Stimulated activated naive CD8-positive, alpha-beta T cell treated with anti-CD3 and anti-CD28 coated beads, Interleukin-15, amount 100 ng/mL, for 72 hours (primary cell): ENCODE results near the gene ADAMTS13.

Experiments used
- ATAC-seq: fragments of 150-1000 bp; cut with Tn5 transposase; 2 replicates; pipeline ENCODE4 v1.10.0; 2021; ENCODE audit warnings: mild to moderate bottlenecking, moderate library complexity
- DNase-seq, 2 donors: peaks; one replicate each; pipeline ENCODE4 v3.0.0; 2021 to 2022
- H3K27ac Mint-ChIP-seq, 2 donors: one replicate each; pipeline ENCODE4 v1.8.0; 2022; ENCODE audit warnings: mild to moderate bottlenecking in 2 of 2, mixed read lengths in 2 of 2, moderate library complexity in 2 of 2
- H3K27me3 Mint-ChIP-seq: one replicate; pipeline ENCODE4 v1.8.0; 2022; ENCODE audit warnings: mixed read lengths
- H3K4me1 Mint-ChIP-seq: one replicate; pipeline ENCODE4 v1.8.0; 2022; ENCODE audit warnings: mild to moderate bottlenecking, mixed read lengths
- H3K4me3 Mint-ChIP-seq, 2 donors: one replicate each; pipeline ENCODE4 v1.8.0; 2022; ENCODE audit warnings: mild to moderate bottlenecking in 2 of 2, mixed read lengths in 2 of 2, moderate library complexity in 1 of 2
- H3K9me3 Mint-ChIP-seq, 2 donors: one replicate each; pipeline ENCODE4 v1.8.0; 2022; ENCODE audit warnings: mixed read lengths in 2 of 2

Gene ADAMTS13

DNA sequence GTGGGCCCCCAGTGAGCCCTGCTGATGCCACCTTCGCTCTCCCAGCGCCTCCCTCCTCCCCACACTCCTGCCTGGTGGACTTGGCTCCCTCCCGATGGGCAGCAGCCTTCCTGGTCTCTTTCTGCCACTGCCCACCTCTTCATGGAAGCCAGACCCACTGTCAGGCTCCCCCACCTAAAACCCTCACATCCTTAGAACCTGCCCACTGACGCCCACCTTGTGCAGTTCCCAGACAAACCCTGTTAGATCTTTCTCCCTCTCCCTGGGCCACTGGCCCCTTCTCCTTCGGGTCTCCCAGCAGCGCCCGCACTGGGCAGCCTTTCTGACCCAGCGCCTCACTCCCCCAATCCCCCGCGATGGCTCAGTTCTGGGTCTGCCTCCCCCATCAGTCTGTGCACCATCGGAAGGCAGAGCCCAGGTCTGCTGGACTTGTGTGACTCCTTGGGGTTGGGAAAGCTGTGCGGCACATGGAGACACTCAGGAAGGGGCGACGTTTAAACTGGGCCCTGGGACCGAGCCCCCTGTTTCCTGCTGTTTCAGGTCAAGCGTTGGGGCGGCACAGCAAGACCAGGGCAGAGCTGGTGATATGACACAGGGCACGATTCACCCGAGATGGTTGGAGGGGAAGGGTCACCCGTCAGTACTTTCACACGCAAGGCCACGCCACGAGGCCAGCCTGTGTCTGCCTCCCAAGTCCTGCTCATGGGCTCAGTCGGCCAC lies 85.2 kb downstream of the ADAMTS13 start:
- Mint-ChIP-seq H3K4me3 (no peak overlapping the region), H3K4me1 (peaks cover 16% of the 10 kb centered on the region), H3K27me3 (no peaks in the 10 kb centered on the region), H3K9me3 (peaks cover 3% of the 10 kb centered on the region in 2 donors), H3K27ac (no peak overlapping the region)
- DNase-seq, result no peak
- ATAC-seq, result no peak

DNA sequence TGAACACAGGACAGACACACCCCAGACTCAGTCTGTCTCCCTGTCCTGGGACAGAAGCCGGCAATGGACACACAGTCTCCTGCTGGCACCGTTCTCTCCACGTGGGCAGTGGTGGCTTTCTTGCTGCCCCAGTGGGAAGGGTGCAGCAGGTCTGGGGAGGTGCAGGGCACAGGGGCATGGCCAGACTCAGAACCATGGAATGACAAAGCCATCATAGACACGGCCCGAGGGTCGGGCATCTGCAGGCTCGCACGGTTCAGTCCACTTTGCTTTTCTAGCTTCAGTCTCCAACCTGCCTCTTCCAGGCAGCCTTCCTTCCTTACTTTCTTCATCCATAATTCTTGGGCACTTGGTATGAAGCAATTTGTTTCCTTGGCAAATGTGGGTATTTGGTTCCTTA lies 85.9 kb downstream of the ADAMTS13 start:
- no peak for DNase-seq
- peak overlapping the region in 1 of 2 donors; percentile 77 for H3K27ac Mint-ChIP-seq
- peaks cover 16% of the 10 kb centered on the region for H3K4me1 Mint-ChIP-seq
- no peak for ATAC-seq
- H3K9me3 Mint-ChIP-seq, result no peaks in the 10 kb centered on the region
- no peaks in the 10 kb centered on the region for H3K27me3 Mint-ChIP-seq
- H3K4me3 Mint-ChIP-seq, result no peak overlapping the region
